H1 (cell line): ENCODE data around the gene ABCA2. TPM values are rescaled to one million over a fixed set of nuclear protein-coding genes. Genes with fewer than 3 reads are reported as not detected.

Experiments used
- CTCF ChIA-PET: fragments of 300-600 bp; sonication (Branson Sonifier 250); formaldehyde crosslinking; loops from one replicate; lab custom pipeline; 2021; ENCODE audit not compliant: partially characterized antibody; lab: Charles Lee
- POLR2A ChIA-PET: fragments of 300-600 bp; sonication (Branson Sonifier 250); formaldehyde crosslinking; loops from one replicate; lab custom pipeline; 2021; ENCODE audit warnings: inconsistent platforms; ENCODE audit not compliant: partially characterized antibody; lab: Charles Lee
- DNase-seq, 2 experiments: peaks; one replicate each; pipeline versions ENCODE4 v3.0.0 to v3.0.0-alpha.2; 2010 to 2022; ENCODE audit warnings: low spot score in 2 of 2, low read depth in 1 of 2, mixed read lengths in 1 of 2
- FAIRE-seq: peaks from 2 replicates; lab custom pipeline; 2011; peaks lifted over from hg19 to GRCh38; lab: Jason Lieb, UNC
- H2AFZ ChIP-seq: 2 replicates; pipeline ENCODE4 v1.8.1; 2012; ENCODE audit warnings: low read length, inconsistent platforms
- H2AK5ac ChIP-seq: 2 replicates; pipeline ENCODE4 v1.6.1; 2013; ENCODE audit warnings: low read depth, low read length
- H2BK120ac ChIP-seq: replicated peaks from 2 replicates; pipeline ENCODE3; 2013; ENCODE audit warnings: low read depth, low read length, inconsistent platforms
- H2BK12ac ChIP-seq: 2 replicates; pipeline ENCODE4 v1.6.1; 2013; ENCODE audit warnings: low read depth, low read length
- H2BK15ac ChIP-seq: 2 replicates; pipeline ENCODE4 v1.6.1; 2013; ENCODE audit warnings: low read length
- H2BK20ac ChIP-seq: 2 replicates; pipeline ENCODE4 v1.6.1; 2013; ENCODE audit warnings: low read length
- H2BK5ac ChIP-seq: 2 replicates; pipeline ENCODE4 v1.6.1; 2013; ENCODE audit warnings: low read depth, low read length
- H3K14ac ChIP-seq: 2 replicates; pipeline ENCODE4 v1.6.1; 2013; ENCODE audit warnings: inconsistent platforms; ENCODE audit not compliant: insufficient read length
- H3K18ac ChIP-seq: 2 replicates; pipeline ENCODE4 v1.6.1; 2013; ENCODE audit warnings: low read length; ENCODE audit errors: extremely low read depth
- H3K23ac ChIP-seq: 2 replicates; pipeline ENCODE4 v1.6.1; 2013; ENCODE audit warnings: inconsistent platforms; ENCODE audit not compliant: insufficient read length
- H3K23me2 ChIP-seq: 2 replicates; pipeline ENCODE4 v1.6.1; 2013; ENCODE audit warnings: low read depth, low read length
- H3K27ac ChIP-seq: 2 replicates; pipeline ENCODE4 v1.6.1; 2011; ENCODE audit warnings: low read depth, low read length, inconsistent platforms
- H3K27me3 ChIP-seq, 4 experiments: replicated peaks in 1 of 4; 1 replicate in 1 of 4; 2 replicates in 3 of 4; pipeline versions ENCODE4 v1.6.1 to v1.8.1; 2011 to 2013; ENCODE audit warnings: low read length in 3 of 4, mild to moderate bottlenecking in 3 of 4, inconsistent platforms in 2 of 4, mixed read lengths in 2 of 4, moderate library complexity in 1 of 4; ENCODE audit not compliant: control insufficient read depth in 3 of 4, insufficient read depth in 3 of 4; ENCODE audit errors: extremely low read depth in 1 of 4
- H3K36me3 ChIP-seq, 4 experiments: 2 replicates each; pipeline versions ENCODE4 v1.6.1 to v1.8.1; 2011 to 2013; ENCODE audit warnings: mild to moderate bottlenecking in 4 of 4, low read length in 3 of 4, moderate library complexity in 2 of 4, control low read depth in 1 of 4, inconsistent platforms in 1 of 4; ENCODE audit not compliant: insufficient read depth in 4 of 4, control insufficient read depth in 2 of 4
- H3K4ac ChIP-seq: replicated peaks from 2 replicates; pipeline ENCODE3; 2013; ENCODE audit warnings: low read length, low read depth, mixed read lengths, inconsistent platforms; ENCODE audit not compliant: insufficient read length
- H3K4me1 ChIP-seq, 4 experiments: replicated peaks in 1 of 4; 1 replicate in 1 of 4; 2 replicates in 3 of 4; pipeline versions ENCODE4 v1.6.1 to v1.8.1; 2011 to 2013; ENCODE audit warnings: low read length in 3 of 4, inconsistent platforms in 2 of 4, mixed read lengths in 1 of 4; ENCODE audit not compliant: insufficient read depth in 4 of 4, control insufficient read depth in 3 of 4
- H3K4me2 ChIP-seq, 2 experiments: 2 replicates each; pipeline versions ENCODE4 v1.6.1 to v1.8.1; 2011 to 2013; ENCODE audit warnings: low read depth in 2 of 2, low read length in 2 of 2, control low read depth in 1 of 2, inconsistent platforms in 1 of 2, mild to moderate bottlenecking in 1 of 2; ENCODE audit not compliant: insufficient read depth in 1 of 2
- H3K4me3 ChIP-seq, 4 experiments: fragments of 200-600, 300-600 bp in 1 of 4; sonication (generic), shearing (Covaris generic), sonication (Bioruptor Twin) in 1 of 4; 2 replicates each; pipeline versions ENCODE4 v1.5.1 to v1.8.1; 2011 to 2016; ENCODE audit warnings: low read length in 4 of 4, low read depth in 3 of 4, control low read depth in 2 of 4, inconsistent platforms in 2 of 4, mild to moderate bottlenecking in 2 of 4, mixed read lengths in 1 of 4, moderate library complexity in 1 of 4; ENCODE audit not compliant: insufficient read depth in 2 of 4; ENCODE audit errors: extremely low read depth in 1 of 4
- H3K56ac ChIP-seq: replicated peaks from 2 replicates; pipeline ENCODE3; 2013; ENCODE audit warnings: low read depth, mild to moderate bottlenecking, mixed read lengths, low read length, inconsistent platforms; ENCODE audit not compliant: insufficient read length
- H3K79me1 ChIP-seq: 2 replicates; pipeline ENCODE4 v1.6.1; 2013; ENCODE audit warnings: low read depth, low read length, control low read depth
- H3K79me2 ChIP-seq, 2 experiments: 2 replicates each; pipeline versions ENCODE4 v1.6.1 to v1.8.1; 2012 to 2013; ENCODE audit warnings: low read length in 2 of 2, mild to moderate bottlenecking in 2 of 2, inconsistent platforms in 1 of 2; ENCODE audit not compliant: insufficient read depth in 2 of 2, control insufficient read depth in 1 of 2
- H3K9ac ChIP-seq, 4 experiments: replicated peaks in 1 of 4; 1 replicate in 1 of 4; 2 replicates in 3 of 4; pipeline versions ENCODE4 v1.6.1 to v1.8.1; 2011 to 2013; ENCODE audit warnings: low read depth in 3 of 4, low read length in 3 of 4, control low read depth in 2 of 4, mild to moderate bottlenecking in 2 of 4, moderate library complexity in 2 of 4, inconsistent platforms in 1 of 4; ENCODE audit errors: extremely low read depth in 1 of 4
- H3K9me3 ChIP-seq, 2 experiments: 2 replicates each; pipeline versions ENCODE4 v1.6.1 to v1.8.1; 2012 to 2013; ENCODE audit warnings: mild to moderate bottlenecking in 2 of 2, moderate library complexity in 2 of 2, control low read depth in 1 of 2, inconsistent platforms in 1 of 2, low read depth in 1 of 2, low read length in 1 of 2, mixed read lengths in 1 of 2; ENCODE audit not compliant: insufficient read depth in 2 of 2
- H4K20me1 ChIP-seq, 2 experiments: replicated peaks in 1 of 2; 2 replicates each; pipeline versions ENCODE3 to v1.8.1; 2011 to 2013; ENCODE audit warnings: inconsistent platforms in 2 of 2, low read length in 2 of 2, mild to moderate bottlenecking in 1 of 2; ENCODE audit not compliant: insufficient read depth in 2 of 2, control insufficient read depth in 1 of 2
- H4K5ac ChIP-seq: 2 replicates; pipeline ENCODE4 v1.6.1; 2013; ENCODE audit warnings: low read length, low read depth, mixed read lengths, inconsistent platforms; ENCODE audit not compliant: insufficient read length
- H4K8ac ChIP-seq: 2 replicates; pipeline ENCODE4 v1.8.0; 2013; ENCODE audit warnings: mild to moderate bottlenecking, moderate library complexity, low read length, inconsistent platforms; ENCODE audit not compliant: insufficient read depth; ENCODE audit errors: extremely low read depth
- H4K91ac ChIP-seq: replicated peaks from 2 replicates; pipeline ENCODE3; 2013; ENCODE audit warnings: low read length, mixed read lengths, inconsistent platforms; ENCODE audit not compliant: insufficient read length
- CTBP2 ChIP-seq: IDR thresholded peaks from 2 replicates; pipeline ENCODE4 v1.7.0; 2011; ENCODE audit warnings: borderline replicate concordance, mild to moderate bottlenecking, moderate library complexity, mixed read lengths, low read length; ENCODE audit not compliant: insufficient read depth, insufficient read length
- FOSL1 ChIP-seq: IDR thresholded peaks from 2 replicates; pipeline ENCODE4 v1.6.1; 2011; ENCODE audit warnings: mild to moderate bottlenecking, low read depth, low read length, moderate library complexity; ENCODE audit not compliant: insufficient read depth
- HDAC6 ChIP-seq: IDR thresholded peaks from one replicate; pipeline ENCODE4 v1.7.1; 2012; ENCODE audit warnings: low read depth, mild to moderate bottlenecking, inconsistent platforms, low read length, moderate library complexity
- KDM1A ChIP-seq: fragments of 200-600, 300-600 bp; sonication (generic); IDR thresholded peaks from 2 replicates; pipeline ENCODE4 v1.7.1; 2016; ENCODE audit warnings: mild to moderate bottlenecking, low read length, borderline replicate concordance
- KDM5A ChIP-seq: fragments of 200-600 bp; IDR thresholded peaks from 2 replicates; pipeline ENCODE4 v1.7.1; 2012; ENCODE audit warnings: mild to moderate bottlenecking, low read length, inconsistent platforms, mixed read lengths
- MAFK ChIP-seq: IDR thresholded peaks from 2 replicates; pipeline ENCODE4 v1.6.1; 2012; ENCODE audit warnings: low read depth, mild to moderate bottlenecking, improper control_type of control experiment, low read length
- RNF2 ChIP-seq: fragments of 200-900, 300-1000 bp; sonication (generic); IDR thresholded peaks from 2 replicates; pipeline ENCODE4 v1.7.1; 2016; ENCODE audit warnings: borderline replicate concordance, low read depth, mild to moderate bottlenecking, antibody characterized with exemption, low read length; ENCODE audit not compliant: poor library complexity, severe bottlenecking; ENCODE audit errors: missing control alignments
- SAP30 ChIP-seq: fragments of 300-600 bp; sonication (generic); IDR thresholded peaks from 2 replicates; pipeline ENCODE4 v1.7.1; 2012; ENCODE audit warnings: low read length, moderate library complexity, mild to moderate bottlenecking, inconsistent platforms; ENCODE audit not compliant: insufficient read depth, insufficient replicate concordance
- USF2 ChIP-seq: IDR thresholded peaks from 2 replicates; pipeline ENCODE4 v1.6.1; 2011; ENCODE audit warnings: low read length, improper control_type of control experiment
- YY1 ChIP-seq: IDR thresholded peaks from 2 replicates; pipeline ENCODE4 v1.6.1; 2011; ENCODE audit warnings: low read depth, mild to moderate bottlenecking, low read length
- WGBS, 2 experiments: shearing (Covaris generic) in 1 of 2; methylation state at CpG; one replicate each; pipeline versions ENCODE4 v1.1.6 to v1.1.7; 2013 to 2015; ENCODE audit warnings: low lambda C conversion rate in 2 of 2, mixed read lengths in 2 of 2, inconsistent platforms in 1 of 2, low coverage in 1 of 2, missing lambda C conversion rate in 1 of 2; ENCODE audit not compliant: insufficient replicate concordance in 2 of 2, insufficient coverage in 1 of 2, insufficient read length in 1 of 2; ENCODE audit errors: extremely low coverage in 1 of 2, missing lambda C conversion rate in 1 of 2; 5-methylcytosine and 5-hydroxymethylcytosine counted together
- polyA plus RNA-seq, 7 experiments: library from polyadenylated mRNA; depleted of rRNA in 3 of 7; stranded (reverse) in 5 of 7; unstranded in 2 of 7; fragments of >200 nt in 5 of 7; fragments of 200-250 nt in 2 of 7; gene quantifications; 1 replicate in 5 of 7; 2 replicates in 1 of 7; 4 replicates in 1 of 7; pipeline versions ENCODE4 v1.2.1 to v1.2.3, GENCODE V29; 2011 to 2013; ENCODE audit warnings: missing spikeins in 2 of 7, mixed read lengths in 2 of 7
- total RNA-seq: library from RNA; stranded (reverse); fragmentation: NEBNext Ultra II Directional; extraction: Animal tissue kit (Norgen Biotek cat#: 25700); gene quantifications from 2 replicates; pipeline ENCODE4 v1.2.1, GENCODE V29; 2021
- TF ChIP-seq, protein P1 (sequence below): IDR thresholded peaks from 2 replicates; pipeline ENCODE4 v1.6.1; 2012; ENCODE audit warnings: inconsistent platforms

Gene ABCA2
- total and polyA plus RNA-seq, 2 of the 8 experiments (the other 6 are each of a cell fraction or from before 2014, with no cell fraction given) = 12.5 to 14.3 TPM

- Histone ChIP-seq H3K36me3 (peaks cover 0 to 13% (median 0%) of the 10 kb centered on the region in 4 experiments; a peak in 1 of 8 replicates), H2BK20ac (no peak overlapping the region), H2AK5ac (no peak overlapping the region), H3K4me1 (peaks cover 0 to 7% (median under 1%) of the 10 kb centered on the region in 4 experiments; a peak in 2 of 7 replicates), H4K20me1 (no peaks in the 10 kb centered on the region), H3K23me2 (no peaks in the 10 kb centered on the region; the same call in 1 of the 2 replicates), H2BK12ac (no peak overlapping the region), H2BK5ac (no peak overlapping the region), H3K79me1 (no peaks in the 10 kb centered on the region), H3K14ac (no peak overlapping the region), H3K9me3 (peaks cover 0 to 27% of the 10 kb centered on the region in 2 experiments; a peak in 2 of 4 replicates), H3K4me3 (no peak overlapping the region), H3K23ac (no peak overlapping the region), H2BK15ac (no peak overlapping the region), H3K27ac (no peak overlapping the region), H4K5ac (no peak overlapping the region), H3K56ac (no peak overlapping the region), H3K18ac (no peak overlapping the region), H3K4me2 (no peak overlapping the region), H2AFZ (no peak overlapping the region), H2BK120ac (no peak overlapping the region), H4K8ac (no peak overlapping the region), H3K4ac (no peak overlapping the region), H4K91ac (no peak overlapping the region), H3K27me3 (no peaks in the 10 kb centered on the region; a peak in 1 of 7 replicates), H3K9ac (no peak overlapping the region), H3K79me2 (no peaks in the 10 kb centered on the region)
- FAIRE-seq (no peak), DNase-seq (no peak)
- ChIA-PET CTCF (interaction anchor here (1.0 to 2.8 kb wide), 7 partner anchors 11 to 68 kb away, joined by 3 to 11 read pairs (median 5); no protein-coding TSS in a partner anchor), POLR2A (no interaction called here)
- WGBS, 2 experiments = 98% methylated on average over 21 of the region's 25 CpGs; no CpG with 5 or more reads in 1 of the 2 experiments
- TF ChIP-seq MAFK (no peak), KDM5A (no peak), HDAC6 (no peak), CTBP2 (no peak), YY1 (no peak), RNF2 (no peak), SAP30 (no peak), USF2 (no peak), KDM1A (no peak), FOSL1 (no peak)
- TF ChIP-seq, protein P1, sequence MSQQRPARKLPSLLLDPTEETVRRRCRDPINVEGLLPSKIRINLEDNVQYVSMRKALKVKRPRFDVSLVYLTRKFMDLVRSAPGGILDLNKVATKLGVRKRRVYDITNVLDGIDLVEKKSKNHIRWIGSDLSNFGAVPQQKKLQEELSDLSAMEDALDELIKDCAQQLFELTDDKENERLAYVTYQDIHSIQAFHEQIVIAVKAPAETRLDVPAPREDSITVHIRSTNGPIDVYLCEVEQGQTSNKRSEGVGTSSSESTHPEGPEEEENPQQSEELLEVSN = no peak
Measured at GRCh38 chr9:137015540-137015930, 12.5 kb downstream of the ABCA2 start.
